CD4-positive, alpha-beta T cell (primary cell): ENCODE data around the gene ARHGEF17. TPM values are rescaled to one million over a fixed set of nuclear protein-coding genes. Genes with fewer than 3 reads are reported as not detected.

Source experiments
- ATAC-seq: fragments of 200-7000 bp; cut with Tn5 transposase; one replicate; pipeline ENCODE4 v1.10.0; 2022; ENCODE audit warnings: mild to moderate bottlenecking; ENCODE audit not compliant: poor library complexity
- CTCF ChIA-PET: fragments of 350-600 bp; sonication (Branson Sonifier 250); formaldehyde crosslinking; loops from one replicate; lab custom pipeline; 2021; ENCODE audit warnings: antibody characterized with exemption, inconsistent platforms; lab: Charles Lee
- POLR2A ChIA-PET: fragments of 350-600 bp; sonication (Branson Sonifier 250); formaldehyde crosslinking; loops from one replicate; lab custom pipeline; 2021; ENCODE audit warnings: antibody characterized with exemption, inconsistent platforms; lab: Charles Lee
- DNase-seq, 14 experiments: peaks; one replicate each; pipeline ENCODE4 v3.0.0-alpha.2; 2013 to 2020; ENCODE audit warnings: mixed read lengths in 2 of 14
- H3K27ac ChIP-seq, 2 donors: one replicate each; pipeline versions ENCODE4 v1.5.1 to v1.7.0; 2013; ENCODE audit warnings: low read length in 2 of 2, low read depth in 1 of 2, mild to moderate bottlenecking in 1 of 2
- H3K27me3 ChIP-seq, 2 experiments: 1 replicate in 1 of 2; 2 replicates in 1 of 2; pipeline versions ENCODE4 v1.6.1 to v1.7.0; 2013; ENCODE audit warnings: low read length in 2 of 2, control low read depth in 1 of 2, mild to moderate bottlenecking in 1 of 2, moderate library complexity in 1 of 2; ENCODE audit not compliant: insufficient read depth in 2 of 2, control insufficient read depth in 1 of 2
- H3K36me3 ChIP-seq: one replicate; pipeline ENCODE4 v1.6.1; 2013; ENCODE audit warnings: low read length, control low read depth; ENCODE audit not compliant: insufficient read depth
- H3K4me1 ChIP-seq: one replicate; pipeline ENCODE4 v1.6.1; 2013; ENCODE audit warnings: low read length, control low read depth; ENCODE audit not compliant: insufficient read depth
- H3K4me3 ChIP-seq: one replicate; pipeline ENCODE4 v1.5.1; 2013; ENCODE audit warnings: mild to moderate bottlenecking, low read length, moderate library complexity
- H3K9me3 ChIP-seq, 2 experiments: 1 replicate in 1 of 2; 2 replicates in 1 of 2; pipeline versions ENCODE4 v1.6.1 to v1.7.0; 2013; ENCODE audit warnings: low read length in 2 of 2, mild to moderate bottlenecking in 2 of 2, control low read depth in 1 of 2, moderate library complexity in 1 of 2; ENCODE audit not compliant: control insufficient read depth in 1 of 2, insufficient read depth in 1 of 2
- H3K27ac Mint-ChIP-seq: one replicate; pipeline ENCODE4 v1.8.0; 2020; ENCODE audit warnings: mixed read lengths
- H3K27me3 Mint-ChIP-seq: one replicate; pipeline ENCODE4 v1.8.0; 2021; ENCODE audit warnings: mixed read lengths
- H3K36me3 Mint-ChIP-seq: one replicate; pipeline ENCODE4 v1.8.0; 2021; ENCODE audit warnings: low read depth, mixed read lengths
- H3K4me1 Mint-ChIP-seq: one replicate; pipeline ENCODE4 v1.8.0; 2021; ENCODE audit warnings: low read depth, mixed read lengths
- H3K4me3 Mint-ChIP-seq: one replicate; pipeline ENCODE4 v1.8.0; 2020; ENCODE audit warnings: mild to moderate bottlenecking, mixed read lengths
- H3K9me3 Mint-ChIP-seq: one replicate; pipeline ENCODE4 v1.8.0; 2020; ENCODE audit warnings: mixed read lengths
- intact Hi-C, 2 experiments: fragments of 100-400 bp; cut with DNase I in 1 of 2; cut with micrococcal nuclease in 1 of 2; formaldehyde crosslinking; loops; one replicate each; pipeline versions ENCODE4 v1.15.1 to v1.9.0; 2023 to 2025; cut with DNase I, micrococcal nuclease
- total RNA-seq, 174 experiments: library from RNA in 2 of 174; stranded (reverse) in 2 of 174; gene quantifications; one replicate each; pipeline ENCODE4 v1.2.3 and lab custom pipeline; 2021 to 2026
- TF ChIP-seq, protein P1 (sequence below): fragments of 200-600 bp; IDR thresholded peaks from one replicate; pipeline ENCODE4 v1.8.0; 2022; ENCODE audit warnings: antibody characterized with exemption, mild to moderate bottlenecking

The ARHGEF17 gene
- total RNA-seq, 2 experiments from 2014 or later = not detected

DNA sequence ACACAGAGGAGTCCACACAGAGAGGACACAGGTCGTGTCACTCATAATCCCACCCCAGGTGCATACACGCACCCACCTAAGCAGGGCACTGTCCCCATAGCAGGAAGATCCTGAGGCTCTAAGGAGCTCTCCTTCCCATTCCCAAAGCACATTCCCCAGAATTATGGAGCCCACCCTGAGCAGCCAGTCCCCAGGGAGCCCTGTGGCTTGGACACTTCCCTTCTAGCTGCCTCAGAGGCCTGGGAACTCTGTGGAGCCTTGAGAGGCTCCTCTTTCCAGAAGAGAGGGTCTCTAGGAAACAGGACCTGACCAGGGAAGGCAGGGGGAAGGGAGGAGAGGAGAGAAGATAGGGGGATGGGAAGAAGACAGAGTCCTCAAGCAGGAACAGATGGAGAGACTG, 29.8 kb downstream of the ARHGEF17 start:
- no peak overlapping the region for H3K27ac ChIP-seq
- Mint-ChIP-seq H3K36me3 (no peaks in the 10 kb centered on the region), H3K4me1 (no peaks in the 10 kb centered on the region), H3K9me3 (no peaks in the 10 kb centered on the region), H3K27me3 (no peaks in the 10 kb centered on the region), H3K4me3 (no peak overlapping the region), H3K27ac (no peak overlapping the region)
- ChIA-PET CTCF (interaction anchor here (2.3 to 3.2 kb wide), 2 partner anchors 13 to 30 kb away, joined by 8 to 38 read pairs; partner anchors contain the start of gene ARHGEF17), POLR2A (no interaction called here)
- no peak overlapping the region for H3K4me3 ChIP-seq
- TF ChIP-seq, protein P1, sequence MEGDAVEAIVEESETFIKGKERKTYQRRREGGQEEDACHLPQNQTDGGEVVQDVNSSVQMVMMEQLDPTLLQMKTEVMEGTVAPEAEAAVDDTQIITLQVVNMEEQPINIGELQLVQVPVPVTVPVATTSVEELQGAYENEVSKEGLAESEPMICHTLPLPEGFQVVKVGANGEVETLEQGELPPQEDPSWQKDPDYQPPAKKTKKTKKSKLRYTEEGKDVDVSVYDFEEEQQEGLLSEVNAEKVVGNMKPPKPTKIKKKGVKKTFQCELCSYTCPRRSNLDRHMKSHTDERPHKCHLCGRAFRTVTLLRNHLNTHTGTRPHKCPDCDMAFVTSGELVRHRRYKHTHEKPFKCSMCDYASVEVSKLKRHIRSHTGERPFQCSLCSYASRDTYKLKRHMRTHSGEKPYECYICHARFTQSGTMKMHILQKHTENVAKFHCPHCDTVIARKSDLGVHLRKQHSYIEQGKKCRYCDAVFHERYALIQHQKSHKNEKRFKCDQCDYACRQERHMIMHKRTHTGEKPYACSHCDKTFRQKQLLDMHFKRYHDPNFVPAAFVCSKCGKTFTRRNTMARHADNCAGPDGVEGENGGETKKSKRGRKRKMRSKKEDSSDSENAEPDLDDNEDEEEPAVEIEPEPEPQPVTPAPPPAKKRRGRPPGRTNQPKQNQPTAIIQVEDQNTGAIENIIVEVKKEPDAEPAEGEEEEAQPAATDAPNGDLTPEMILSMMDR = no peak
- peaks cover 3% of the 10 kb centered on the region for H3K4me1 ChIP-seq
- H3K36me3 ChIP-seq = no peaks in the 10 kb centered on the region
- no peaks in the 10 kb centered on the region for H3K9me3 ChIP-seq
- ATAC-seq = no peak
- H3K27me3 ChIP-seq = no peaks in the 10 kb centered on the region
- no peak for DNase-seq
- intact Hi-C loops = loop anchor here (5.0 kb wide), 2 partner anchors 41 to 151 kb away; no protein-coding TSS in a partner anchor

GRCh38 chr11:73338279-73338678, 30.2 kb downstream of the ARHGEF17 start:
- intact Hi-C loops = loop anchor here (5.0 kb wide), 2 partner anchors 41 to 151 kb away; no protein-coding TSS in a partner anchor
- Histone ChIP-seq H3K27me3 (no peaks in the 10 kb centered on the region), H3K4me3 (no peak overlapping the region), H3K4me1 (peaks cover 3% of the 10 kb centered on the region), H3K27ac (no peak overlapping the region), H3K36me3 (no peaks in the 10 kb centered on the region), H3K9me3 (no peaks in the 10 kb centered on the region)
- POLR2A ChIA-PET = no interaction called here
- DNase-seq (no peak), ATAC-seq (no peak)
- Mint-ChIP-seq H3K4me3 (no peak overlapping the region), H3K4me1 (no peaks in the 10 kb centered on the region), H3K27ac (no peak overlapping the region), H3K36me3 (no peaks in the 10 kb centered on the region), H3K27me3 (no peaks in the 10 kb centered on the region), H3K9me3 (no peaks in the 10 kb centered on the region)
- TF ChIP-seq, protein P1 = no peak
- CTCF ChIA-PET = interaction anchor here (2.3 kb wide), 1 partner anchor 13 kb away, joined by 8 read pairs; no protein-coding TSS in a partner anchor

DNA sequence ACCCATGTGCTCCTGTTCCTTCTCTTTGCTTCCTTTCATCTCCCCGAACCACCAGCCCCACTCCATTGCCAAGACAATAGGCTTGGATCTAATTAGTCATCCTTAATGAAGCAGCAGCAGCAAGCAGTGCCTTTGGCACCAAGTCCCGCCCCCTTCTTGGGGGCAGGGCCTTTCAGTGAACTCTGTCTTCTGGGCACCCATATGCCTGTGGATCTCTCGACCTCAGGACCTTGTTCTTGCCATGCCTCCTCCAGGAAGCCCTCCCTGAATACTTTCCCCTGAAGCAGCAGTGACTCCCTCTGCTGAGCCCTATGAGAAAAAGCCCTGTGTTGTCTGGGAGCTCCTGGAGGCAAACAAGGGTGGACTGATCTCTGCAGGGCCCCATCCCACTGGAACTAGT, 32.1 kb downstream of the ARHGEF17 start:
- Mint-ChIP-seq H3K4me3 (no peak overlapping the region), H3K4me1 (no peaks in the 10 kb centered on the region), H3K27me3 (no peaks in the 10 kb centered on the region), H3K36me3 (no peaks in the 10 kb centered on the region), H3K27ac (no peak overlapping the region), H3K9me3 (no peaks in the 10 kb centered on the region)
- Histone ChIP-seq H3K9me3 (no peaks in the 10 kb centered on the region), H3K36me3 (no peaks in the 10 kb centered on the region), H3K4me1 (peaks cover 2% of the 10 kb centered on the region), H3K27me3 (no peaks in the 10 kb centered on the region), H3K27ac (no peak overlapping the region), H3K4me3 (no peak overlapping the region)
- ATAC-seq = no peak
- DNase-seq = no peak
- TF ChIP-seq, protein P1 = no peak
- intact Hi-C loops = no loop called here
- POLR2A ChIA-PET = no interaction called here
- CTCF ChIA-PET = no interaction called here
